Activated CD4-positive, alpha-beta T cell treated with anti-CD3 and anti-CD28 coated beads for 1 hour (primary cell): ENCODE results near the gene COG7.
"Not testable (repeated sequence)": the region's sequence is repeated elsewhere in the genome, so short reads cannot be mapped to it uniquely, and the experiment has no call there.

Experiments used
- DNase-seq: peaks from one replicate; pipeline ENCODE4 v3.0.0-alpha.2; 2020

The COG7 gene

GRCh38 chr16:23452572-23453337, at the start of gene COG7:
Gene COG7 (minus strand): TSS chr16:23453189. CDS start chr16:23452994, 195 bp downstream.
- peak; percentile 74 for DNase-seq

GRCh38 chr16:23502466-23502865, 49.5 kb upstream of the COG7 start:
- no peak for DNase-seq

DNA sequence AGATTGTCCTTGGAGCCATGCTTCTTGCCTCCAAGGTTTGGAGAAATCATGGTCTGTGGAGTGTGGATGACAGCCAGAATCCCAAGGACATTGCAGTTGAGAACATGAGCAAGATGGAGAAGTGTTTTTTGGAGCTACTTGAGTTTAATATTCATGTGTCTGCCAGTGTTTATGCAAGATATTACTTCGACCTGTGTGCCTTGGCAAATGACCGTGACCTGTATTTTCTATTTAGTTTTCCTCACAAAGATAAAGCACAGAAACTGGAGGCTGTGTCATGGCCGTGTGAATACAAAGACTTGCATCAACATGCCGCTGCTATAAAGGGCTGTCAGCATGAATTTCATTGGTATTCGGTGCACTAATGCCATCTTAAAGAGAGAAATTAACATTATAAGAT, 48.3 kb upstream of the COG7 start:
- no peak for DNase-seq

GRCh38 chr16:23500862-23501225, 47.9 kb upstream of the COG7 start:
- no peak for DNase-seq

DNA sequence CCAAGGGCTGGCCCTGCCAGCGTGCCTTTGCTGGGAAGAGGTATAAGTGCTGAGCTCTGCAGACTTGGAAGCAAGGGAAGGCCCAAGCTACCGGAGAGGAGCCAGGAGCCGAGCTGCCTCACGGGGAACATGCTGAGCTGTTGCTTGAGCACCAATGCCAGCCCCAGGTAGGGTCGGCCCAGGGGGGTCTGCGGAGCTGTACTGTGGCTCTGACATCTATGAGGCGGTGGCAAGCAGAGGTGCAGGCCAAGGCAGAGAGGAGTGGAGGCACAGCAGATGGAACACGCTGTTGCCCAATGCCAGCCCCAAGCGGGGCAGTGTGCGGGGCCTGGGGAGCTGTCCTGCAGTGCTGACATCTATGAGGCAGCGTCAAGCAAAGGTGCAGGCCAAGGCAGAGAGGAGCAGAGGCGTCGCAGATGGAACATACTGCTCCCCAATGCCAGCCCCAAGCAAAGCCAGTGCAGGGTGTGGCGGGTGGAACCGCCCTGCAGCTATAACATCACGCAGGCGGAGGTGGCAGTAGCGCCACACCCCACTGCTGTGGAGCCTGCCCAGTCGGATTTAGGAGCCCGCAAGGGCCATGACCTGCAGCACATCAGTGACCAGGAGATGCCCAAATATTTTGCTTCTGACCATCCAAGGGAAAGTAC, 47.3 kb upstream of the COG7 start:
- no peak for DNase-seq

DNA sequence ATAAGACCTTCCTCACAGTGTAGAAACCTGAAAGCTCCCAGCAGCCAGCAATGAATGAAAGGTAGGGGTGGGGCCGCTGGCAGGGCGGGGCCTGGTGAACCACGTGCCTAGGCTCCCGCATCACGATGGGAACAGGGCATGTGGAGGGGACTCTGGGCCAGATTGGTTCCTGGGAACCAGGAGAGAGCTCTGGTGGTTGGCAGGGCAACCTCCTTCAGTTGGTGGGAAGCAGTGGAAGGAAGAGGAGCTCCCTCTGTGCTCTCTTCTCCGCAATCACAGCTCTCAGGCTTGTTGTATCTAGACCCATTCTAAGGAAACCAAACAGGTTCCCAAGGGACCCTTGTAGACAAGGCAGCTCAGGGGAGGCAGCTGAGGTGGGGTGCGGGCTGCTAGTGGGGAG, 46.8 kb upstream of the COG7 start:
- no peak for DNase-seq

GRCh38 chr16:23498863-23499262, 45.9 kb upstream of the COG7 start:
- DNase-seq: no peak

DNA sequence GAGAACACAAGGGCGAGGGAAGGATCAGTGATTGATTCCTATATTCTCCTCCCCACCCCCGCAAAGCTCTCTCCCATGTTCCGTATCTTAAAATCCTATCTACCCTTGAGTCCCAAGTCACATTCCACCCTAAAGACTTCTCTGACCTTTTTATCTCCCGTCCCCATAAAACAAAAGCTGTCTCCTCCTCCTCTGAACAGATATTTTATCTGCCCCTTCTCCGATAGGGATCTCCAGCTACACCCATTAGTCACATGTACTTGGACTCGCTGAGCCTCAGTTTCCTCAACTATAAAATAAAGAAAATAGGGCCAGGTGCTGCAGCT, 44.5 kb upstream of the COG7 start:
- no peak for DNase-seq

DNA sequence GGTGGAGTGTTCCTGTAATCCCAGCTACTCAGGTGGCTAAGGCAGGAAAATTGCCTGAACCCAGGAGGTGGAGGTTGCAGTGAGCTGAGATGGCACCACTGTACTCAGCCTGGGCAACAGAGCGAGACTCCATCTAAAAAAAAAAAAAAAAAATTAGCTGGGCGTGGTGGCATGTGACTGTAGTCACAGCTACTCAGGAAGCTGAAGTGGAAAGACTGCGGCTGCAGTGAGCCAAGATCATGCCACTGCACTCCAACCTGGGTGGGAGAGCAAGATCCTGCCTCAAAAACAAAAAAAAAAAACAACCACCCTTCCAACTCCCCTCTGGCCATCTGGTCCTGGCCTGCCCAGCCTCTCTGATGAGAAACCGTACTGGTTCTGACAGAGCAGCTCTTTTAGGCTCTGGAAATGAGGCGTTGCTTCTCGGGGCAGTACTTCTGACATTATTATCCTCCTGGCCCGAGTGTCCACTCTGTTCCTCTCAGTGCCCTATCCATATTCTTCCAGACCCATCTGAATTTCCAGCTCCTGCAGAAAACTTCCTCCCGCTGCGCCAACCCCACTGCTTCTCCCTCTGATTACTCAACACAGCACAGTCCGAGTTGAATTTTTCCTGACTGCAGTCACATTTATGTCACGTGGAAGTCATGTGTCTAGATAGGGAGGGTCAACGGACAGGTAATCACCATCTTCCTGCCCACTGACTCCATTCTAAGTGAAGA, 44.0 kb upstream of the COG7 start:
- no peak for DNase-seq

DNA sequence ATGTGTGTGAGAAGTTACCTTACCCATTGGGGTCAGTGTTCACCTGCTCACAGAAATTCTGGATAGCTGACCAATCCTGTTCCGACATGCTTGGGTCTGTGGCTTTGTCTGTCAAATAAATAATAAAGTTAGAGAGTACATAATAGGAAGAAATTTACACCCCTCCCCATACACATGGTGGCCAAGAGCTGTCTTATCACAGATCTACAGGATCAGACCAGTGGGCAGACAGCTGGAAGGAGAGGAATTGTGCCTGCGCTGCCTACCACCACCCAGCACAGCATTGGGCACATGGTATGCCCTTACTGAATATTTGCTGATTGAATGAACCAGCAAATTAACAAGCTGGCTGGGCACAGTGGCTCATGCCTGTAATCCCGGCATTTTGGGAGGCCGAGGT, 42.7 kb upstream of the COG7 start:
- DNase-seq: no peak

GRCh38 chr16:23494188-23494587, 41.2 kb upstream of the COG7 start:
- no peak for DNase-seq

- DNase-seq: no peak
Measured at GRCh38 chr16:23491490-23492391, 38.8 kb upstream of the COG7 start.

DNA sequence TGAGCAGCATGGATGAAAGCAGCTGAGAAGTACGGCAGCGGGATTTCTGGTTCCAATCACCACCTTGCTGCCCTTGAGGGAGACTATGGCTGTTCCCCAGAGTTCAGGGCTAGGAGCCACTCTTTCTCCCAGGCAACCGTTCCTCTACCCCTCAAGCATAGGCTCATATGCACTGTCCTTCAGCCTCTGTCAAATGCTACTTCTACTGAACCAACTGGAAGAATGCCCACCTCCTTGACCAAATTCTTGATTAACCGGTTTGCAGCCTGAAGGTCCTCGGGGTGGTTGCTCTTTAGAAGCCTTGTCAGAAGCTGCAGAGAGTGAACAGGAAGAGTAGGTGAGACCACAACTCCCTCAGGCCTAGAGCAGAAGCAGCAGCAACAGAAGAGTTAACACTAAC, 33.5 kb upstream of the COG7 start:
- DNase-seq: no peak

DNA sequence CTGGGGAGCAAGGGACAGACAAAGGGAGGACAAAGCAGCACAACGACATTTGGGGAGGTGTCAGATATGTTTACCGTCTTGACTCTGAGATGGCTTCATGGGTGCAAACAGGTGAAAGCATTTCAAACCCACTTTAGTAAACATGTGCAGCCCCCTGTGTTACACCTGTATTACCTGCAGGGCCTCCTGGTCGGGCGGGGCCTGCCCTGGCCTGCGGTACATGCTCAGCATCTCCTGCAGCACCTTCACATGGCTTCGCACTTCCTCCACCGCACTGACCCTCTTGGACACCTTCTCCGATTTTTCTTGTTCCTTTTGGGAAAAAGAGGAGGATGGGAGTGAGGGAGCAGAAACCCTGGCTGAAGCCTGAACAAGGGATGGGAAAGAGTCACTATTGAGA, 32.9 kb upstream of the COG7 start:
- DNase-seq: no peak

DNA sequence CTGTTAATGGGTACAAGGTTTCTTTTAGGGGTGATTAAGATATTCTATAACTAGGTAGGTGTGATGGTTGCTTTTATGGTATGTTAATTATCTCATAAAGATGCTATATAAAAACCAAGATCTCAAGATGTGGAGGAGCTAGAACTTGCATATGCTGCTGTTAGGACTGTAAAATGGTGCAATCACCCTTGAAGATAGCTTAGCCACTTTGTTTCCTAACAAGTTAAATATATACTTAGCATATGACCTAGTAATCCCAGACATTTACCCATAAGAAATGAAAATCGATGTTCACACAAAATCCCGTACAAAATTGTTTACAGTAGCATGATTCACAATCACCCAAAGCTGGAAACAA, 32.2 kb upstream of the COG7 start:
- no peak for DNase-seq

GRCh38 chr16:23484510-23485256, 31.7 kb upstream of the COG7 start:
- no peak for DNase-seq

DNA sequence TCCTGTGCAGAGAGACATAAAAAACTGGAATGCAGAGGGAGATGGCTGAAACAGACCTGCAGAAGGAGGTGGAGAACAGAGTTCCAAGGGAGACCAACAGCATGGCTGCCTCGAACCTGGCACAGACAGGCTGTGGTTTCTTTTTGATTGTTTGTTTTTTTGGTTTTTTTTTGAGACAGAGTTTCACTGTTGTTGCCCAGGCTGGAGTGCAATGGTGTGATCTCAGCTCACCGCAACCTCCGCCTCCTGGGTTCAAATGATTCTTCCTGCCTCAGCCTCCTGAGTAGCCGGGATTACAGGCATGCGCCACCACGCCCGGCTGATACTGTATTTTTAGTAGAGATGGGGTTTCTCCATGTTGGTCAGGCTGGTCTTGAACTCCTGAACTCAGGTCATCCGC, 30.5 kb upstream of the COG7 start:
- DNase-seq: not testable (repeated sequence)

- no peak for DNase-seq
Measured at GRCh38 chr16:23482778-23483177, 29.8 kb upstream of the COG7 start.

GRCh38 chr16:23480257-23480656, 27.3 kb upstream of the COG7 start:
- DNase-seq: no peak

GRCh38 chr16:23479138-23479537, 26.1 kb upstream of the COG7 start:
- DNase-seq: no peak

- no peak for DNase-seq
Measured at GRCh38 chr16:23478566-23478965, 25.6 kb upstream of the COG7 start.

DNA sequence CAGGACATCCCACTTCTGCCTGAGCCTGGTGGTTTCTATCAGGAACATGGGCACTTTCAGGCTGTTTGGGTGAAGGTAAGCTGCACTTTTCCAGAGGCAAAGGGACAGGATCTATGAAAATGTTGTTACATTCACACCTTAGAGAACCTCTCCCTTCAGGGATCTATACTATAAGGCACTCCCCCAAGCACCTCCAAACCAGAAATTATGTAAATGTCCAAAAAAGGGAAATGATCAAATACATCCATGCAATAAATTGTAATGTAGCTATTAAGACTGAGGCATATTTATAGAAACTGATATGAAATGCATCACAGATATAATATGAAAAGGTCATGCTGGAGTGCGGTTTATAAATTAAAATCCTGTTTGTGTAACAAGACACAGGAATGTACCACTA, 23.3 kb upstream of the COG7 start:
- no peak for DNase-seq

DNA sequence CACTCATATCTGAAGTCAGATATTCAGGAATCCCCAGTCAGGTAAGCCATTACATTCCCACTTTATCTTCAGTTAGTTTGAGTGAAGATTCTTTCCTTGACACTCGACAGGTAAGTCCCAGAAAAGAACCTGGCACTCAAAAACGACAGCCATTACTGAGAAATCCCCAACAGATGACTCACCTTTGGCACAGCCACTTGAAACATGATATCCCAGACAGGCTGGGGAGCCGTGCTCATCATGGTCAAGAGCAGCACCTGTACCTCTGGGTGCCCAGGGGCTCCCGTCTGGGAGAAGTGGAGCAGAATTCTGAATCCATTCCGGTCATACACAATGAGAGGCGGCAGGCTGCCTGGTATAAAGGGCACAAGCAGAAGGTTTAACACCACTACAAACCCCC, 16.8 kb upstream of the COG7 start:
- DNase-seq: no peak
